Omental fat pad (tissue), 4 donors: ENCODE results near the gene IFIH1. TPM values are rescaled to one million over a fixed set of nuclear protein-coding genes. Genes with fewer than 3 reads are reported as not detected.
A peak's percentile ranks its signal among the peaks of the same experiment; 100 is the strongest.

ENCODE experiments used
- ATAC-seq: fragments of 150-250 bp; one replicate; pipeline ENCODE4 v1.9.1; 2016; ENCODE audit warnings: mild to moderate bottlenecking, moderate library complexity; ENCODE audit not compliant: low FRiP score
- DNase-seq: peaks from one replicate; pipeline ENCODE4 v3.0.0-alpha.2; 2019; ENCODE audit warnings: low spot score
- total RNA-seq, 4 donors: library from RNA; depleted of rRNA; stranded (reverse); fragments of >200 nt; gene quantifications; one replicate each; pipeline ENCODE4 v1.1.0, GENCODE V29; 2016
- TF ChIP-seq, protein P1 (sequence below), 3 donors: fragments of 450-650 bp; IDR thresholded peaks; one replicate each; pipeline ENCODE4 v1.5.1; 2016 to 2017; ENCODE audit warnings: antibody characterized with exemption in 3 of 3, mild to moderate bottlenecking in 3 of 3, moderate library complexity in 2 of 3

IFIH1 gene
- 10 to 100 TPM in 3 of 4 donors, 1 to 10 TPM in 1; 7.5 to 36.9 (median 11.4) TPM for total RNA-seq

DNA sequence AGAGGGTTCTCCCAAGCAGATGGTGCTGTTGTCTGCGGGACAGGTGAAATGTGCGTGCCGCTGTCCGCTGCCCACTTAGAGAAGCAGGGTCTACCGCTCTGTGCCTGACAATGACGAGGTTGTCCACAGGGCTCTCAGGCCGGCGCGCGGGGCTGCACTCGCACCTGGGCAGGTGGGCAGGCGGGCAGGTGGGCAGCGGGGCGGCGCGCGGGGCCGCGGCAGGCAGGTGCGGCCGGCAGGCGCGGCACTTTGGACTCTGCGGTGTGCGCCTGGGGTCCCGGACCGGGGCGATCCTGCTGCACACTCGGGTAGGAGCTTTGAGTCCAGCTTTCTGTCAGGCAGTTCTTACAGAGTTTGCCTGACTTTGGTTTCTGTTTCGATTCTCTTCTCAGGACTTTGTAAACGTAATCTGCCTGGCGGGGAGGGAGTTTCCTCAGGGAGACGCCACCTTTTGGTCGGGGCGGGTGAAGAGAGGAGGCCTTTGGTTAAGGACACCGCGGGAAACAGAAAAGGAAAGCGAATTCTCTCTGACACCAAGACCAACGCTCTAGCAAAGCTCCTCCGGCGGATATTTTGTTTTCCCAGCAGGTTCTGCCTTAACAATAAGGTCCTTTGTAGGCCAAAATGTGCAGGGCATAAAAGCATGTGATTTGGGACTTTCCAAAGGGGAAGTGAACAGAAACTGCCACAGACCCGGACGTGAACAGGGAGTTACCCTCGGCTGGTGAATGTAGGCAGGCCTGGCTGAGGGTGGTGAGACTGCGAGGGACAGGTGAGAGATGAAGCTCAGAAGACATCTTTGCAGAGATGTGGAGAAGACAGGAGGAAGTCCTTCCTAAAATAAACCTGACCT lies at the start of gene IFIH1:
Gene IFIH1, minus strand, starts transcription at position 357 of the 853 bp plus-strand sequence. CDS start 377 bp downstream, outside the sequence.
- TF ChIP-seq, protein P1, sequence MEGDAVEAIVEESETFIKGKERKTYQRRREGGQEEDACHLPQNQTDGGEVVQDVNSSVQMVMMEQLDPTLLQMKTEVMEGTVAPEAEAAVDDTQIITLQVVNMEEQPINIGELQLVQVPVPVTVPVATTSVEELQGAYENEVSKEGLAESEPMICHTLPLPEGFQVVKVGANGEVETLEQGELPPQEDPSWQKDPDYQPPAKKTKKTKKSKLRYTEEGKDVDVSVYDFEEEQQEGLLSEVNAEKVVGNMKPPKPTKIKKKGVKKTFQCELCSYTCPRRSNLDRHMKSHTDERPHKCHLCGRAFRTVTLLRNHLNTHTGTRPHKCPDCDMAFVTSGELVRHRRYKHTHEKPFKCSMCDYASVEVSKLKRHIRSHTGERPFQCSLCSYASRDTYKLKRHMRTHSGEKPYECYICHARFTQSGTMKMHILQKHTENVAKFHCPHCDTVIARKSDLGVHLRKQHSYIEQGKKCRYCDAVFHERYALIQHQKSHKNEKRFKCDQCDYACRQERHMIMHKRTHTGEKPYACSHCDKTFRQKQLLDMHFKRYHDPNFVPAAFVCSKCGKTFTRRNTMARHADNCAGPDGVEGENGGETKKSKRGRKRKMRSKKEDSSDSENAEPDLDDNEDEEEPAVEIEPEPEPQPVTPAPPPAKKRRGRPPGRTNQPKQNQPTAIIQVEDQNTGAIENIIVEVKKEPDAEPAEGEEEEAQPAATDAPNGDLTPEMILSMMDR (IDR thresholded peaks at IDR 0.05), result no peak
- ATAC-seq (peak; percentile 95), DNase-seq (peak; percentile 60)

DNA sequence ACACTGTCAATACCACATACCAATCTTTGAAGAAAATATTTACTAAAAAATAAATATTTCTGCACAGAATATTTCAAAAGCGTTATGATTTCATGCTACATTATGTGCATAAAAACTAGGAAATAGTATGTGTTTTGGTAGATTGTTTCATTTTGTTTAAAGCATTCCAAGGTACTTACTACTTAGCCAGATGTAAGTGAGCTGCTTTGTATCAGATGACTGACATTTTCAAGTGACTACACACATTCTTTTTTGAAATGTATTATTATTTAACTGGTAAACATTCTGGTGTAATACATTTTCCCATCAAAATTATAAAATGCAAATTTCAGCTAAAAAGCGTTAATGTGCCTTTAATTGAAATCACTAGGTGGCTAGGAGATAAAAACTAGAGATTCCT lies 46.9 kb upstream of the IFIH1 start:
- DNase-seq (no peak), ATAC-seq (no peak)
- TF ChIP-seq, protein P1 (IDR thresholded peaks at IDR 0.05), result no peak

DNA sequence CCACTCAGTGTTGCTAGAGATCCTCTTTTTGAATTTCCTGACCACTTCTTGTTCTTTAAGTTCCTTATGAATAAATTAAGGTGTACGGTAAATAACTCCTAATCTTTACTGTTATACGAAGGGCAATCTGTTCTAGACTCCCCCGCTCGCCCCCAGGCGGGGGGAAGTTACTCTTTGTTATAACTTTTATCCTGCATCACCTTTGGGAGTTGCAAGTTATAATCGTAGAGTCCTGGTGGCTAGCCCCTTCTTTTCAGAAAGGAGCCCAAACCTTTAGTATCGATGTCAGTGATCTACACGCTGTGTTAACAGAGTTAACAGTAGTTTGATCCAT lies 26.1 kb upstream of the IFIH1 start:
- TF ChIP-seq, protein P1 (IDR thresholded peaks at IDR 0.05), result no peak
- DNase-seq (no peak), ATAC-seq (peak; percentile 6)

GRCh38 chr2:162343824-162344616 lies 25.5 kb upstream of the IFIH1 start, which contains the start of gene GCA:
Gene GCA, plus strand, starts transcription at chr2:162344132. Its CDS starts 117 bp downstream, at chr2:162344249.
- ATAC-seq (peak; percentile 100), DNase-seq (peak; percentile 90)
- TF ChIP-seq, protein P1 (IDR thresholded peaks at IDR 0.05), result no peak

DNA sequence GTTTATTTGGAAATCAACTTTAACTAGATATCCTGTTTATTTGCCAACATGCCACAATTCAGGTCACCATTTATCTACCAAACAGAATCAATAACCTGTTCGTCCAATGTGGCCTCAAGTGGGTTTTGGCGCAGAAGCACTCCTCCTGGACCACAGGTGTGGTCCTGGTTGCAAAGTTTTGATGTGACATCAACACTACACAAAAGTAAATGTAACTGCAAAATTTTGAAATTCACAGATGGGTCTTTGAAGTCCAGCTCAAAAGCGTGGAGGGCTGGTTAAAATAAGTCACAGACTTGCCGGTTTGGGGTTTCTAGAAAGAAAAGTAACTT lies 25.0 kb upstream of the IFIH1 start:
- DNase-seq (no peak), ATAC-seq (no peak)
- TF ChIP-seq, protein P1 (IDR thresholded peaks at IDR 0.05), result no peak

DNA sequence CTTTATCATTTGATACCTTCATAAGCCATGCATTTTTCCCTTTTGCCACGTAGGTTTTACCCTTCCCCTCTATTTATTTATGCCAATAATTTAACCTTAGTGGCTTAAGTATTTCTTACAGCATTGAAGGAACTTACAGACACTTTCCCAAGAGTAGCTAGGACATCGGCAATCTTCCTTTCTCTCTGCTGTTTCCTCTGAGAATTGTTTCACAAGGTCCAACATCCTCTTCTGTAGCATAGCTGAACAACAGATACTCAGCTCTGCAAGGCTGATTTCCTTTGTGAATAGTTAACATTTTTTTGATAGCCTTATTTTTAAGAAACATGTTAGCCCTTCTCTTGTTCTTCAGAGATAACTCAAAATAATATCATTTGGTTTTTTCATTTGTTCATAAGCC lies 24.4 kb upstream of the IFIH1 start:
- no peak for DNase-seq
- ATAC-seq, result no peak
- TF ChIP-seq, protein P1 (IDR thresholded peaks at IDR 0.05), result no peak
